ENCODE results near the gene PKM.
A peak's percentile ranks its signal among the peaks of the same experiment; 100 is the strongest.
"Not testable (repeated sequence)": the region's sequence is repeated elsewhere in the genome, so short reads cannot be mapped to it uniquely, and the experiment has no call there.

The PKM gene

DNA sequence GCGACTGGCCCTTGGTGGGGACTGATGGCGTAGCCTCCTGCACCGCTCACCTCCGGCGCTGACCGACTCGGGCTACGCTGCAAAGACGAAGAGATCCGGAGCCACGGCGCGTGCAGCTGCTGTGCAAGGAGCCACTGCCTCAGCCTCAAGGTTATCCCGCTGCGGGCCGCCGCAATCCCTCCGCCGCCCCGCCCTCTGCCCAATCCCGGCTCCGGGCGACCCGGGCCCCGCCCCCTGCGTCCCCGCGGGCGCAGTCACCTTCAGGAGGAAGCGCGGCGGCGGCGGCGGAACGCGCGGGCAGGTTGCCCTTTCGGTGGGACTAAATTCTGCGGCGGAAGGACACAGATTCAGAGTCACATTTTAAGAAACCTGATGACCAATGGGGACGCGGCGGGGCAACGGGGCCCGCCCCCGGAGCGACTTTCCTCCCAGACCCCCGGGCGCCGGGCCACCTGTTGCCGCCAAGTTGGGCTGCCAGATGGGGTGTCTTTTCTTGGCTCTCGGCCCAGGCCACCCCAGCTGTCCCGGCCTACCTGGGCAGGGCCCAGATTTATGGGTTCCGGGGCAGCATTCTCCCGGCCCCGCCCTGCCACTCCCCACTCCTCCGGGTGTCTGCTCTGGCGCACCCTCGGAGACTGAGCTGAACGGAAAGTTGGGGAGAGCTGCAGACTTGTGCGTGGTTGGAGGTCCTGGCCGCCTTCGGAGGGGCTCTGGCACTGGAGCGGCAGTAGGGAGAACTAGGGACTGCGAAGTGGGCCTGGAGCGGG lies at the start of gene PKM:
TSS of gene PKM (minus strand) at position 125 of the 767 bp plus-strand sequence. CDS start 12,093 bp downstream, outside the sequence.
- peak; percentile 97 for DNase-seq (ENCODE audit: low spot score)

DNA sequence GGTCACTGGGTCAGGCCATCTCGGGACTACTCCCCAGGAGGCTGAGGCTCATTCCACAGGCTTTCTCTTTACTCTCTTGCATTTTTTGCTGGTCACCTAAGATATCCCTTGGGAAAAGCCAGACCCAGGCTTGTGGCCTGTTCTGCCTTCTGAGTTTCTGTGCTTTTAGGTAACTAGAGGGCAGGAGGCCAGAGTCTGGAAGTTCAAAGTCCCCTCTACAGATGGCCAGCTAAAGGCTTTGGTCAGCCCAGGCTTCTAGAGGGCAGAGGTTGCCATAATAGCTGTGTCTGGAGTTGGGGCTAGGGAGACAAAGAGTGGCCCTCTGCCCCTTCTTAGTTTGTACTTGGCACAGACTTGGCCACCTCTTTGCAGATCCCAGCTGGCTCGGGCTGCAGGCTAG lies 49.8 kb upstream of the PKM start:
- DNase-seq (ENCODE audit: low spot score): no peak

DNA sequence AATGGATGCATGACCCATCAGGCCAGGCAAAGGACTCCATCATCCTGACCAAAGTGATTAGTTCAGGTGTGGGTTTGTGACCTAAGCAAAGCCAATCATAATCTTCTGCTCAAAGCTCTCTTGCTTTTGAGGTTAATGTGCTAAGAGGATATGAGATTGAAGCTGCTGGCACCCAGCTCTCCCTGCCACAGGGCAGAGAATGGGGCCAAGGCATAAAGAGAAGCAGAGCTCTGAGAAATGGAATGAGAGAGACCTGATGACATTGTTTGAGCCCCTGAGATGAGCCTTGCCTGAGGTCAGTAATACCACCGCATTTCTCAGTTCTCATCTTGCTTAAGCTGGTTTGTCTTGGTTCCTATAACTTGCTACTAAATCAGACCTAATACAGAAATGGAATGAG lies 47.7 kb upstream of the PKM start:
- DNase-seq (ENCODE audit: low spot score): no peak

DNA sequence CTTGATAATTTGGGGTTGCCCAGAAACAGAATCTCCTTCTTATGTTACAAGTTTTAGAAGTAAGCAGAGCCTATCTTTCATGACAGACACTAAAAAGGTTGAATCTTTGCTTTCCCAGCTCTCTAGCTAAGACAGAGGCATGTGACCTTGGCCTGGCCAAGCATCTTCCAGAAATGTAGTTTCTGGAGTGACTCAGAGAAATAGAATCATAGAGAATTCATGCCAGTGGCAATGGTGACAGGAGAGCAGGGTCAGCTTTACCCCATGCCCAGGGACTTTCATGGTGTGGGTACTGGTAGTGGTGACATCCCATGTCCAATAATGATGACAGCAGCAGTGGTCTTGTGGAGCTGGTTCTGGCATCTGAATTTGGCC lies 45.3 kb upstream of the PKM start:
- no peak for DNase-seq (ENCODE audit: low spot score)

DNA sequence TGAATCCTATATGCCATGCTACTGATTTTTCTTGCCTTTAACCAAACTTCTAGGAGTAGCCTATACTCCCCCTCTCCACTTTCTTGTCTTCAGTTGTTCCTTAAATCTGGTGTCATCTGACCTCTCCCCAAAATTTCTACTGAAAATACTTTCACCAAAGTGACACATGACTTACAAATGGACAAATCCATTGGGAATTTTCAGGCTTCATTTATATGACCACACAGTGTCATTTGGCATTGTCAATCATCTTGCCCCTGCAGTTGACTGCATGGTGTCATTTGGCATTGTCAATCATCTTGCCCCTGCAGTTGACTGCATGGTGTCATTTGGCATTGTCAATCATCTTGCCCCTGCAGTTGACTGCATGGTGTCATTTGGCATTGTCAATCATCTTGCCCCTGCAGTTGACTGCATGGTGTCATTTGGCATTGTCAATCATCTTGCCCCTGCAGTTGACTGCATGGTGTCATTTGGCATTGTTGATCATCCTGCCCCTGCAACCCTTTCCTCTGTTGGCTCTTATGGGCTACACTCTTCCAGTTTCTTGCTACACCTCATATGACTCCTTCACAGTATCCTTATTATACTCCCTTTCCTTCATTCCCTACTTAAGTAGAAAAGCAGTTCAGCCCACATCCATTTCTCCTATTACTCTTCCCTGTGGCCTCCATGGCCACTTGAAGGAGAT lies 44.8 kb upstream of the PKM start:
- not testable (repeated sequence) for DNase-seq (ENCODE audit: low spot score)

DNA sequence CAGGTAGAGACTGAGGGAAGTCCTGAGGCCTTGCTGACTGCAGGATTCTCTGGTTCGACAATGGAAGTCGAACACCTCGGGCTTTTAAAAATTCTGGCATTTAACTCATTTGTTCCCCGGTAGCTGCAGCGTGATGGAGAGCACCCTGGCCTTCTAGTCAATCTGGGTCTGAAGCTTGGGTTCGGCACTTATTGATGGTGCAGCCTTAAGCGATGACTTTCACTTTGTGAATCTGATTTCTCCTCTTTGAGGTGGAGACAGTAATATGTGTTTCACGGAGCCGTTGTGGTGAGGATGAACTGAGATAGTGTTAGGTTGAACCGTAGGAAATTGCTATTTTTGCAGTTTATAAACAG lies 42.0 kb upstream of the PKM start:
- DNase-seq (ENCODE audit: low spot score): no peak

DNA sequence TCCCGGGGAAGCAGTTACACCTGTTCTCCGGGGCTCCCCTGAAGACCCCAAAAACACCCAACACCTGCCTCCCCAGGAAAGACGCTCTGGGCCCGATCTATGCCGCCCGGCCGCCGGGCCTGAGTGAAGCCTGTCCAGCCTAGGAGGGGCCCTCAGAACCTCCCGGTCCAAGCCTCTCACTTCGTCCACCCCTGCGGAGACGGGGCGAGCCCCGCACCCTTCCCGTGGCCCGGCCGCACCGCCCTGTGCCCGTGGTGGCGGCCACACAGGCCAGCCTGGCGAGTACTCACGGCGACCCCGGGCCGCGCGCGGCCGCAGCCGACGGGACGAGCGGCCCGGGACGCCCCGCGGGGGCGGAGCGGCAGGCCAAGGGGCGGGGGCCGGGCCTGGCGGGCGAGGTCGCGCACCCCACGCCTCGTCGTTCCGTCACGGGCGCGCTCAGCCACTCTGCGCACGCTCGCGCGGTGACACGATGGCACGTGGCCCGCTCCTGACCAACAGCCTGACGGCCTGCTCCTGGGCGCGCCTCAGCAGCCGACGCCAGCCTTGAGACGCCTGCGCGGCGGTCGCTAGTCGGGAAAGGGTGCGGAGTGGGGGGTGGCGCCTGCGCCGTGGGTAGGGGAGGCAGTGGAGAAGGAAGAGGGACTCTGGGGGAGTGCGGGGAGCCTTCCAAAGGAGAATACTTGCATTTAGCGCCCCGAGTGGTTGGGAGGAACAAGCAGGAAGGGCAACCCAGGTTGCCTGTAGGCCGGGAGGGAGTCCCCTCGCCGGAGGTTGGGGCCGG lies 41.4 kb upstream of the PKM start, which contains the start of gene PARP6:
TSS of gene PARP6 (minus strand) at position 342 of the 784 bp plus-strand sequence. CDS start 5,077 bp downstream, outside the sequence.
- DNase-seq (ENCODE audit: low spot score): peak; percentile 100

DNA sequence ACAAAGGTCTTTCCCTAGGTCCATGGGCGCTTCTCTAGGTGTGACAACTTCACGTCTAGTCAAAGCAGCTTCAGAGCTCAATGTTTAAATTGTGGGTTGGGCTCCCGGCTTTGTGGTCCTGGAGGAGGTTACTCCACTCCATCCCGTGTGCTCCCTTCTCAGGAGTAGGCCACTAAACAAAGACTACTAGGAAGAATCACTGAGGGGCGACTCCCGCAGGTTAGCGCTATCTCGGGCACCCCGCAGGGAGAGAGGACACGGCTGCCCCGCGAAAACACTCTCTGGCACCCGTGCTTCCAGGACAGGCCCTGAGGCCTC lies 40.9 kb upstream of the PKM start:
- DNase-seq (ENCODE audit: low spot score): peak; percentile 38

DNA sequence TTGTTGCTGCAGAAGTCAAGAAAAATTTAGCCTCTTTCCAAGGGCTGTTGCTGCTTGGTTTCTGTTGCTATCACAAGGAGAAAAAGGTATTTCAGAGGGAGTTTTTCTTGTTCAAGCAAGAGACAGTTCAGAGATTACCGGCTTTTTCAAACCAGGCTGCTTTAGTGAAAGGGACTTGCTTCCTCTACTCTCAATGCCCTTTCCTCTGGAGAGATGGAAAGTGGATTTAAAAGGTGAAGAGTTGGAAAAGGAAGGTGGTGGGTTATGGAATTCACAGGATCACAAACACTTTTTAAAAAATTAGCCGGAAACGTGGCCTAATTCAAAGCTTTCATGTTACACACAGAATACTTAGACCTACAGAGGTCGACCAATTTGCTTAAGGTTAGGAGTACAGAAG lies 40.2 kb upstream of the PKM start:
- no peak for DNase-seq (ENCODE audit: low spot score)

DNA sequence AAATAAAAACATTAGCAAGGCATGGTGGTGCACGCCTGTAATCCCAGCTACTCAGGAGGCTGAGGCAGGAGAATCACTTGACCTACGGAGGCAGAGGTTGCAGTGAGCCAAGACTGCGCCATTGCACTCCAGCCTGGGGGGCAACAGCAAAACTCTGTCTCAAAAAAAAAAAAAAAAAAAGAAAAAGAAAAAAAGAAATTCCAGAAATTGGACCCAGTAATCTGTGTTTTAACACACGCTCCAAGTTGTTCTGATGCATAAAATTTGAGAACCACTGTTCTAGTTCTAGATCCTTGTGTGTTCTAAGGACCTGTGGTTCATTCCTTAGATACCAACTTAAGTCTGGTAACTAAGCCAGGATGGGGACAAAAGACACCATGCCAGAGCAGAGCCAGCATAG lies 38.7 kb upstream of the PKM start:
- DNase-seq (ENCODE audit: low spot score): no peak

DNA sequence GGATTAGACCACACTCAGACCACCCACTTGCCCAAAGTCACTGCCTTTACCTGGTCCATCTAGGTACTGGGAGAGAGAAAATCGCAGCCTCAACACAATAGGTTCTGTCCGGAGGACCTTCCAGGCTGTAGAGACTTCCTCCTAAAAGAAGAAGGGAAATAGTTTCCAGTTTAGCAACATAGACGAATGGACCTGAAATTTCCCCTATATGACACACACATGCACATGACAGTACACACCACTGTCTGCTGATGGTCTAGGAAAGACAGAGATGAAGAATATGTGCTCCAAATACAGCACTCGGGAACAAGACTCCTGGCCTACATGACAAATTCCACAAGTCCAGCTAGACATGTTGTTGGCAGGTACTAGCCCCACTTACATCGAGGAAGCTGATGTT lies 34.0 kb upstream of the PKM start:
- no peak for DNase-seq (ENCODE audit: low spot score)

DNA sequence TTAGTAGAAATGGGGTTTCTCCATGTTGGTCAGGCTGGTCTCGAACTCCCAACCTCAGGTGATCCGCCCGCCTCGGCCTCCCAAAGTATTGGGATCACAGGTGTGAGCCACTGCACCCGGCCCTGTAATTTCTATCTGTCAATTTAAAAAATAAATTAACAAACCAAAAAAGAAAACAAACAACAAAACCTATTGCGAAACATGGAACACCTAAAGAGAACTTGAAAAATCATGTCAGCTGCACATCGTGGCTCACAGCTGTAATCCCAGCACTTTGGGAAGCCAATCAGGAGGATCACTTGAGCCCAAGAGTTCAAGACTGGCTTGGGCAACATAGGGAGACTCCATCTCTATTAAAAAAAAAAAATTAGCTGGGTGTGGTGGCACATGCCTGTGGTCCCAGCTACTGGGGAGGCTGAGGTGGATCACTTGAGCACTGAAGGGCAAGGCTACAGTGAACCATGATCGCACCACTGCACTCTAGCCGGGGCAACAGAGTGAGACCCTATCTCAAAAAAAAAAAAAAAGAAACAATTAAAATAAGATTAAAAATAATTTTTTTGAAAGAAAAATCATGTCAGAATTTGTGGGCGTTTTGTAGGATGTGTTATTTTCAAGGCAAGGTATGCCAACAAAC lies 21.8 kb upstream of the PKM start:
- DNase-seq (ENCODE audit: low spot score): no peak

DNA sequence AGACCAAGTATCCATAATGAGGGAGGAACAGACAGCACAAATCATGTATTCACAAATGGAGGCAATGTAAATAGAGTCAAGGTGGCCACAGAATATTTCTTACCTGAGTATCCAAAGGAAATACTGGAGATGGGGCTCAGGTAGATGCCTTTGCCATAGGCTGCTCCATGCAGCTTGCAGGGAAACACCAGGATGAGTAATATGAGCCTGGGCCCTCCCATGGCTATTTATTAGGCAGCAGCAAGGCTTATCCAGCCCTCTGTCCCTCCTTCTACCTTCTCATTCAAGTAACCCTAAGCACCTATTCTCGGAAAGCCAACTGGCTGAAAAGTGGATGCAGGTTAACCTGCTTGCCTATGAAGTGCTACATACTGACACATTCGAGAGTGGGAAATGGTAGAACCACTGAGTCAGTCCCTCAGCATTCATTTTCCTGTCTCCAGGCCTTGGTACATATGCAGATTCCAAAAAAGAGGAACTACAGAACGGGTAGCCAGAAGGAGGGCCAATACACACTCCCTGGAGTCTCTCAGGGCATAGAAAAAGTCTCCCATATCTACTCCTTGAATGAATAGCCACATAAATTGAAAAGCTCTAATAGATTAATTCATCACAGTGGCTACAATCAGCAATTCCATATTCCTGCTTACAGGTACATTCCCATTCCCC lies 18.3 kb upstream of the PKM start:
- DNase-seq (ENCODE audit: low spot score): no peak

DNA sequence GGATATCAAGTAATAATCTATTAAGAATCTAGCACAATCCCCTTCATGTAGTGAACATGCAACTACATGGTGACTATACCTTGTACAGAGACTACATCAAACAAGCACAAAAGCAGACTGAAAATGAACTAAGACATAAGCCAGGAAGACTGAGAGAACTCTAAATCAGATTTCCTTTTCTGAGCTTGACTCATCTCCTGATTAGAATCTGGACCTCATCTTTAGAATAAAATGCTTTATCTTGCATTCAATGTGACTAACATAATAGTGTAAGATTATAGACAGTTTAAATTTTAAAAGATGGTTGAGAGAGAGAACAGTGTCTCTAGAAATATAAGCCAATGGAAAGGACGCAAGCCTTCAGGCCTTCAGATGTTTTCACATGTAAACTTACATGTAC lies 17.5 kb upstream of the PKM start:
- no peak for DNase-seq (ENCODE audit: low spot score)

DNA sequence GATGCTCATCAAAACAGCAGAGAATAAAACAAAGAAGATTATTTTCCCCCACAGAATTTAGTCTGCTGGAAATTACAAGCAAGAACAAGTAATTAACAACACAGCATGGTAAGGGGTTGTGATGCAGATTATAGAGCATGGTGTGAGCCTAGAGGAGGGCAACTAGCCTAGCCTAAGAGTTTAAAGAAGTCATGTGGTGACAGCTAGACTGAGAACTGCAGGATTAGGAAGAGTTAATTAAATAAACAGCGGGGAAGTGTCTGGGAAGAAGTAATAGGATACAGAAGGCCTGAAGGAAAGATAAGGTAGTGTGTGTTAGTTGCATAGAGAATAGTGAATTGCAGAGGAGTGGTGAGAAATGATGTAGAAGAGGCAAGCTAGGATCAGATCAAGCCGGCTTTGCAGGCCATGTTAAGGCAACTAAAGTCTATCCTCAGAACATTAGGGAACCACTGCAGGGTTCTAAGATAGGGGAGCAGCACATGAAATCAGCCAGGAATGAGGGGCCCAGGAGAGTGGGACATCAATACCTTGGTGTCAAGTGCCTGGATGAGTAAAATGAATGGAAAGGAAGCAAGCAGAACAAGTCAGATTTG lies 11.9 kb upstream of the PKM start:
- no peak for DNase-seq (ENCODE audit: low spot score)

DNA sequence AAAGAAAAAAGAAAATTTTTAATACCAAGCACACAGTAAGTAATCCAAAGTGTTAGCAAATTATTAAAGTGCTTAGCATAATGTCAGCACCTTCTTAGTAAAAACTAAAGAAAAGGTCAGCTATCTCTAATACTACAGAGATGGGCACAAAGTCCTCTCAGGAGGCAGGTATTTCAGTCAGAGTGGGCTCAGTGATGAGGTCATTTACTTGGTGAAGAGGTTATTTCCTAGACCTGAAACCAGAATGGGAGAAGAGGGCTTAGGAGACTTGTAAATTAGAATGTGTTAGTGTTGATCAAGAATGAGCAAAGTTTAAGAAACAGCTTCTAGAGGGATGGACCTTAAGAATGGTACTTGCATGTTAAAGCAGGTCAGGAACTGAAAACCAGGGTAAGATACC lies 8.7 kb upstream of the PKM start:
- no peak for DNase-seq (ENCODE audit: low spot score)

DNA sequence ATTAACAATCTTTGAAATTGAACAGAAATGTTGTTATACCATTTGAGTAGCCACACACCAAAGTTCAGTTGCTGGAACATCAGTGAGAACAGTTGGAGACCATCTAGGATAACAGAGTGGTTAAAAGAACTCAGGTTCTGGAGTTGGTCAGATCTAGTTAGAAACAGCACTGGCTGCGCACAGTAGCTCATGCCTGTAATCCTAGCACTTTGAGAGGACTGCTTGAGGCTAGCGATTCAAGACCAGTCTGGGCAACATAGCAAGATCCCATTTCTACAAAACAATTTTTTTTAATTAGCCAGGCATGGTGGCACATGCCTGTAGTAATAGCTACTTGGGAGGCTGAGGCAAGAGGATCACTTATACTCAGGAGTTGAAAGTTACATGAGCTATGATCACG lies 7.6 kb upstream of the PKM start:
- no peak for DNase-seq (ENCODE audit: low spot score)

DNA sequence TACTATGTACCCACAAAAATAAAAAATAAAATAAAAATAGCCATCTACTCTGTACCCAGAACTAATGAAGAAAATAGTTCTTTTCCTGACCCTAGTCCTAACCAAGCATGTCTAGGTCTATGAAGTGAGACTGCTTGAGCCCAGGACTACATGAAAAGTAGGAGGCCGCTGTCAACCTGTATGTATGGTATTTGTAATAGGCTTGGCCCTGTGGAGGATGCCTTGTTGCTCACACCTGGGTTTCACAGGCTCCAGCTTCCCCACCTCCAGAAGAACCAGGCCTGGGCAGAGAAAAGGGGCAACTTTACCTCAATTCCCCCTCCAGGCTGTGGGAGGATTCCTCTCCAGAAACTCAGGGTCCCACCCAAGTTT lies 6.8 kb upstream of the PKM start:
- no peak for DNase-seq (ENCODE audit: low spot score)

DNA sequence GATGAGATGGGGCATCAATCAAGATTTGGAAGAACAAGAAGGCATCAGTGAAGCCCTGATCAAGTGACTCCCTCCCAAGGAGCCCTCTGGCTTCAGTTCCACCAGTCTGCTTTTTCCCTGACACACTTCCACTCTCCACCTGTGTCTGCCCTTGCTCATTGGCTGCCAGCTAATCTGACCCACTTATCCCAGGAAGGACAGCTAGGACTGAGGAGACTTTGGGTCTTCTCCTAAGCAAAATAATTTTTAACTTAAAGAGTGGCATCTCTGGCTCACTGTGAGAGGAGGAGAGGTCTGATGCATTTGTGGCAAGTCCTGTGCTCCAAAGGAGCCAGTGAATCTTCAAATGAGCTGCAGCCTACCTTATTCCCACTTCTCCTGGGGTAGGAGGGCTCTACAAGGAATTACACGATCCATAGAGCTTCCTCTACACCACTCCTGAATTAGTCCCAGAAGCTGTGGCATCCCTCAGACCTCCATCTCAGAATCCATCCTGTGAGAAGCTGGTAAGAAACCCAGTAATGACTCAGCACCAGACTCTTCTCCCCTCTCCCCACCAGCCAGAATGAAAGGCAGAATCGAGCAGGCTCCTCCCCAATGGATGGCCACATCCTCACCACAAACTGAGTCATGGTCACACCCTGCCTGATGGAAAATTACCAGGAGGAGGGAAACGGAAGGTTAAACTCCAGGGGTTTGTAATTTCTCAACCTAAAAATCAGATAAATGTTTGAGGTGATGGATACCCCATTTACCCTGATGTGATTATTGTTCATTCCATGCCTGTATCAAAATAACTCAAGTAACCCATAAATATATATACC lies 6.3 kb upstream of the PKM start:
- DNase-seq (ENCODE audit: low spot score): peak; percentile 93

DNA sequence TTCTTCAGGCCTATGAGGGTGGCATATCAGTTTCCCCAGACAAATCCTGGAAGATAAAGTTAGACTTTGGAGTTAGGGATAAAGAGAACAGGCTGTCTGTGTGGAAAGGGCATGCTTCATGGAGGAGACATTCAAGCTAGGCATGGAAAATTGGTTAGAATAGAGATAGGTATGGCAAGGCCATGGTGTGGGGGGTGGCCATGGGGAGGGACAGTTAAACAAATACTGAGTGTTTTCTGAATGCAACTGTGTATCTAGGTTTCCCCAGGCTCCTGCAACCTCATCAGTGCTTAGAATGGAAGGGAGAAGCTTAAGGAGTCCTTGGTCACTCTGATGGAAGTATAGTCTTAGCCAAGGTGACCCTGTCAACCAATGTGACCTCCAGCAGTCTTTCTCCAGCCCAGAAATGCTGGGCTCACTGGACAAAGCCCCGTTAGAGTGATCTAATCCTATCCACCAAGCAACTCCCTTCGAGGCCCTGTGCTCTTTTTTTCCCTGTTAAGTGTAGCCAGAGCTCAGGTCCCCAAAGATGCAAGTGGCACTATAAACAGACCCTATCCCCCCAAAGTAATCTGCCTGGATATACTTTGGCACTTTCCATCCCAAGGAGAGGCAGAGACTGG lies 5.5 kb upstream of the PKM start:
- no peak for DNase-seq (ENCODE audit: low spot score)
